GM12878 (cell line): Measurements from ENCODE around the gene ADGRG7.

ENCODE experiments used
- ESRRA ChIP-seq: IDR thresholded peaks from 2 replicates; pipeline ENCODE4 v1.6.1; 2012; ENCODE audit warnings: mild to moderate bottlenecking, low read length, improper control_type of control experiment
- NR2C1 ChIP-seq: fragments of 450-650 bp; IDR thresholded peaks from 2 replicates; pipeline ENCODE4 v1.6.1; 2017; ENCODE audit warnings: antibody characterized with exemption, mild to moderate bottlenecking, moderate library complexity

- no peak for TF ChIP-seq NR2C1
- no peak for TF ChIP-seq ESRRA
These were observed 108.5 kb downstream of the ADGRG7 start for GRCh38 chr3:100717637-100718487.
